Mesodermal cell (in vitro differentiated cells): ENCODE results near the gene CMTR2. TPM values are rescaled to one million over a fixed set of nuclear protein-coding genes. Genes with fewer than 3 reads are reported as not detected.
"Not testable (repeated sequence)": the region's sequence is repeated elsewhere in the genome, so short reads cannot be mapped to it uniquely, and the experiment has no call there.

ENCODE experiments used
- H3K27ac ChIP-seq: 2 replicates; pipeline ENCODE4 v1.7.0; 2013; ENCODE audit warnings: mild to moderate bottlenecking, low read depth, low read length, moderate library complexity; ENCODE audit not compliant: severe bottlenecking
- H3K36me3 ChIP-seq: 2 replicates; pipeline ENCODE4 v1.7.1; 2013; ENCODE audit warnings: mild to moderate bottlenecking, low read length, moderate library complexity; ENCODE audit not compliant: control insufficient read depth, insufficient read depth
- H3K4me1 ChIP-seq: one replicate; pipeline ENCODE4 v1.7.1; 2013; ENCODE audit warnings: mild to moderate bottlenecking, low read length; ENCODE audit not compliant: insufficient read depth, control insufficient read depth, poor library complexity, severe bottlenecking
- H3K4me3 ChIP-seq: 2 replicates; pipeline ENCODE4 v1.7.0; 2013; ENCODE audit warnings: low read length, control low read depth, mild to moderate bottlenecking; ENCODE audit not compliant: insufficient read depth, poor library complexity, severe bottlenecking; ENCODE audit errors: extremely low read depth
- H3K9me3 ChIP-seq: 2 replicates; pipeline ENCODE4 v1.7.1; 2013; ENCODE audit warnings: mild to moderate bottlenecking, low read length, moderate library complexity; ENCODE audit not compliant: control insufficient read depth
- WGBS, 2 experiments: methylation state at CpG; one replicate each; pipeline ENCODE4 v1.1.5; 2013; ENCODE audit warnings: missing lambda C conversion rate in 2 of 2; ENCODE audit not compliant: insufficient coverage in 2 of 2; 5-methylcytosine and 5-hydroxymethylcytosine counted together
- polyA plus RNA-seq, 2 experiments: library from polyadenylated mRNA; stranded (reverse); fragments of 50-300 nt; gene quantifications; one replicate each; pipeline ENCODE4 v1.2.3, GENCODE V29; 2013

The CMTR2 gene
- 15.6 TPM for polyA plus RNA-seq (2013, experiment 1 of 2)
- polyA plus RNA-seq (2013, experiment 2 of 2): 20.1 TPM

GRCh38 chr16:71288890-71289731 is at the start of gene CMTR2:
CMTR2 (minus strand) TSS chr16:71289402; CDS start chr16:71285920, 3,482 bp downstream.
- Histone ChIP-seq H3K27ac (peak within 1 kb of the TSS; percentile 94), H3K4me1 (peaks cover 5% of the 10 kb centered on the region), H3K9me3 (no peaks in the 10 kb centered on the region), H3K36me3 (peaks cover 32% of the 10 kb centered on the region), H3K4me3 (peak within 1 kb of the TSS; percentile 77)
- WGBS, 2 experiments: 0% methylated on average over 38 to 45 of the region's 60 CpGs

GRCh38 chr16:71338632-71339031 is 49.4 kb upstream of the CMTR2 start:
- Histone ChIP-seq H3K9me3 (no peaks in the 10 kb centered on the region), H3K27ac (no peak overlapping the region), H3K4me1 (no peaks in the 10 kb centered on the region), H3K36me3 (no peaks in the 10 kb centered on the region), H3K4me3 (no peak overlapping the region)
- WGBS, 2 experiments: no CpG with 5 or more reads among the region's 1 CpG

GRCh38 chr16:71338193-71338592 is 49.0 kb upstream of the CMTR2 start:
- Histone ChIP-seq H3K27ac (no peak overlapping the region), H3K36me3 (no peaks in the 10 kb centered on the region), H3K4me3 (no peak overlapping the region), H3K4me1 (no peaks in the 10 kb centered on the region), H3K9me3 (no peaks in the 10 kb centered on the region)
- 66 to 93% methylated on average over 2 of the region's 2 CpGs for WGBS, 2 experiments

- 75 to 100% methylated on average over 1 of the region's 1 CpG for WGBS, 2 experiments
- H3K36me3 ChIP-seq: no peaks in the 10 kb centered on the region
Observed at GRCh38 chr16:71337631-71338030, 48.4 kb upstream of the CMTR2 start.

GRCh38 chr16:71328151-71328550 is 38.9 kb upstream of the CMTR2 start:
- Histone ChIP-seq H3K9me3 (no peaks in the 10 kb centered on the region), H3K4me3 (no peak overlapping the region), H3K27ac (no peak overlapping the region), H3K4me1 (no peaks in the 10 kb centered on the region), H3K36me3 (no peaks in the 10 kb centered on the region)
- 100% methylated on average over 1 of the region's 3 CpGs for WGBS, 2 experiments

More at GRCh38 chr16:71337631-71338030, 48.4 kb upstream of the CMTR2 start:
- no peaks in the 10 kb centered on the region for H3K9me3 ChIP-seq
- H3K4me1 ChIP-seq: no peaks in the 10 kb centered on the region
- H3K27ac ChIP-seq: no peak overlapping the region
- no peak overlapping the region for H3K4me3 ChIP-seq

- H3K4me1 ChIP-seq: no peaks in the 10 kb centered on the region
- no peaks in the 10 kb centered on the region for H3K36me3 ChIP-seq
- no peaks in the 10 kb centered on the region for H3K9me3 ChIP-seq
- H3K4me3 ChIP-seq: no peak overlapping the region
- no peak overlapping the region for H3K27ac ChIP-seq
Observed at GRCh38 chr16:71327720-71328119, 38.5 kb upstream of the CMTR2 start.

- H3K4me3 ChIP-seq: no peak overlapping the region
Observed at GRCh38 chr16:71319999-71320398, 30.8 kb upstream of the CMTR2 start.

GRCh38 chr16:71315269-71315668 is 26.1 kb upstream of the CMTR2 start:
- H3K27ac ChIP-seq: no peak overlapping the region
- no peaks in the 10 kb centered on the region for H3K36me3 ChIP-seq
- WGBS, 2 experiments: 37 to 51% methylated on average over 2 of the region's 3 CpGs
- no peaks in the 10 kb centered on the region for H3K9me3 ChIP-seq
- H3K4me3 ChIP-seq: no peak overlapping the region
- no peaks in the 10 kb centered on the region for H3K4me1 ChIP-seq

More at GRCh38 chr16:71319999-71320398, 30.8 kb upstream of the CMTR2 start:
- H3K27ac ChIP-seq: no peak overlapping the region
- H3K9me3 ChIP-seq: no peaks in the 10 kb centered on the region
- no peaks in the 10 kb centered on the region for H3K36me3 ChIP-seq
- WGBS, 2 experiments: 92 to 96% methylated on average over 3 of the region's 4 CpGs
- H3K4me1 ChIP-seq: no peaks in the 10 kb centered on the region

GRCh38 chr16:71313591-71313990 is 24.4 kb upstream of the CMTR2 start:
- H3K4me3 ChIP-seq, H3K36me3 ChIP-seq, H3K27ac ChIP-seq, H3K4me1 ChIP-seq, H3K9me3 ChIP-seq: not testable (repeated sequence)
- WGBS, 2 experiments: 71 to 92% methylated on average over 2 to 3 of the region's 3 CpGs

- Histone ChIP-seq H3K4me3 (no peak overlapping the region), H3K36me3 (no peaks in the 10 kb centered on the region), H3K27ac (no peak overlapping the region), H3K4me1 (no peaks in the 10 kb centered on the region), H3K9me3 (no peaks in the 10 kb centered on the region)
- WGBS, 2 experiments: 24 to 52% methylated on average over 5 to 6 of the region's 7 CpGs
Observed at GRCh38 chr16:71311553-71312158, 22.5 kb upstream of the CMTR2 start.

GRCh38 chr16:71303938-71304337 is 14.7 kb upstream of the CMTR2 start:
- H3K4me1 ChIP-seq: no peaks in the 10 kb centered on the region
- H3K27ac ChIP-seq: no peak overlapping the region
- no peak overlapping the region for H3K4me3 ChIP-seq
- H3K36me3 ChIP-seq: no peaks in the 10 kb centered on the region
- no peaks in the 10 kb centered on the region for H3K9me3 ChIP-seq
- WGBS, 2 experiments: 90 to 93% methylated on average over 4 to 5 of the region's 5 CpGs
